ENCODE data around the gene PITHD1.

DNA sequence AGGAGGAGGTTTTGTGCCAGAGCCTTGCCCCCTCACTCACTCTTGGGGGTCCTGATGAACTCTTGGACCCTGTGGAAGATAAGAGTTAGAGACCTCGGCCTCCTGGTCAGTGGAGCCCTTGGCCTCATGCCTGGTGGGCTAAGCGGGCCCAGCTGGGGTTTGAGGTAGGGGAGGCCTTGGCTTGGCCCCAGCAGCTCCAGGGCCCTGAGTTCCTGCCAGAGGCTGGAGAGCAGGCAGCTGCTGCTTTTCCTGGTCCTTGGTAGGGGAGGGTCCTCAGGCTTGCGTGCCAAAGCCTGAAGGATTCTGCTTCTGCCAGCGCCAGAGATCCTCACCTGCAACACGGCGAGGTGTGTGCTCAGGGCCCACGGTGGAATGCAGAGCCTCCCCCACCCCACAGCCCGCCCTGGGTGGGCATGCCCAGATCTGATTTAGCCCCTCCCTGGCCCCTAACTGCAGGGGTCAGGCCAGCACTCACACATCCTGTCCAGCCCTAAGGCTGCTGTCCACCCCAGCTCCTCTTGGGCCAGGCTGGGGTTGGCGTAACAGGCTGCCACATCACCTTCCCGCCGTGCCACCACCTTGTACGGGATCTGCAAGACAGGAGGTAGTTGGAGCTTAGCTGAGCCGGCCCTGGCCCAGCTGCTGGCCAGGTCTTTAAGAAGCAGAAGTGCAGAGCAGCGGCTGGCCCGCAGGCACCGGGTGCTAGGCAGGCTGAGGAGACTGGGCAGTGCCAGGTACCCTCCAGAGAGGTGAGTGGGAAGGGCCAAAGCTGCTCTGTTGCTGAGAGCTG is 17.7 kb downstream of the PITHD1 start:
- TF ChIP-seq, protein P1, sequence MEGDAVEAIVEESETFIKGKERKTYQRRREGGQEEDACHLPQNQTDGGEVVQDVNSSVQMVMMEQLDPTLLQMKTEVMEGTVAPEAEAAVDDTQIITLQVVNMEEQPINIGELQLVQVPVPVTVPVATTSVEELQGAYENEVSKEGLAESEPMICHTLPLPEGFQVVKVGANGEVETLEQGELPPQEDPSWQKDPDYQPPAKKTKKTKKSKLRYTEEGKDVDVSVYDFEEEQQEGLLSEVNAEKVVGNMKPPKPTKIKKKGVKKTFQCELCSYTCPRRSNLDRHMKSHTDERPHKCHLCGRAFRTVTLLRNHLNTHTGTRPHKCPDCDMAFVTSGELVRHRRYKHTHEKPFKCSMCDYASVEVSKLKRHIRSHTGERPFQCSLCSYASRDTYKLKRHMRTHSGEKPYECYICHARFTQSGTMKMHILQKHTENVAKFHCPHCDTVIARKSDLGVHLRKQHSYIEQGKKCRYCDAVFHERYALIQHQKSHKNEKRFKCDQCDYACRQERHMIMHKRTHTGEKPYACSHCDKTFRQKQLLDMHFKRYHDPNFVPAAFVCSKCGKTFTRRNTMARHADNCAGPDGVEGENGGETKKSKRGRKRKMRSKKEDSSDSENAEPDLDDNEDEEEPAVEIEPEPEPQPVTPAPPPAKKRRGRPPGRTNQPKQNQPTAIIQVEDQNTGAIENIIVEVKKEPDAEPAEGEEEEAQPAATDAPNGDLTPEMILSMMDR (IDR thresholded peaks at IDR 0.05) = no peak
- TF ChIP-seq EP300 (IDR thresholded peaks at IDR 0.05) = no peak

All from esophagus muscularis mucosa (tissue), 3 donors.